ENCODE results near the gene DDRGK1. TPM values are rescaled to one million over a fixed set of nuclear protein-coding genes. Genes with fewer than 3 reads are reported as not detected.
A peak's percentile ranks its signal among the peaks of the same experiment; 100 is the strongest.
"Not testable (repeated sequence)": the region's sequence is repeated elsewhere in the genome, so short reads cannot be mapped to it uniquely, and the experiment has no call there.

Gene DDRGK1
- polyA plus RNA-seq, 5 donors: 38.9 to 56.6 (median 50.9) TPM

- no peak for DNase-seq
Observed at GRCh38 chr20:3221398-3222226, 17.1 kb upstream of the DDRGK1 start.

- no peak for DNase-seq
Observed at GRCh38 chr20:3218307-3218988, 14.0 kb upstream of the DDRGK1 start.

- DNase-seq: not testable (repeated sequence)
Observed at GRCh38 chr20:3215359-3215917, 11.0 kb upstream of the DDRGK1 start.

- DNase-seq: no peak
Observed at GRCh38 chr20:3213226-3213625, 8.7 kb upstream of the DDRGK1 start.

GRCh38 chr20:3210346-3210745, 5.9 kb upstream of the DDRGK1 start:
- DNase-seq: no peak

- no peak for DNase-seq
Observed at GRCh38 chr20:3209946-3210317, 5.5 kb upstream of the DDRGK1 start.

- peak; percentile 54 to 56 for DNase-seq
Observed at GRCh38 chr20:3209257-3209945, 4.9 kb upstream of the DDRGK1 start, which contains the start of gene ITPA. Gene ITPA (plus strand): TSS chr20:3209498. CDS start chr20:3209552, 54 bp downstream.

- DNase-seq: no peak
Observed at GRCh38 chr20:3208786-3209256, 4.3 kb upstream of the DDRGK1 start.

- DNase-seq: no peak
Observed at GRCh38 chr20:3203315-3204123, 963 bp downstream of the DDRGK1 start.

- no peak for DNase-seq
Observed at GRCh38 chr20:3202965-3203314, 1.5 kb downstream of the DDRGK1 start.

GRCh38 chr20:3199976-3200755, 4.3 kb downstream of the DDRGK1 start:
- DNase-seq: no peak

GRCh38 chr20:3199206-3199605, 5.3 kb downstream of the DDRGK1 start:
- no peak for DNase-seq

GRCh38 chr20:3195590-3196237, 8.8 kb downstream of the DDRGK1 start:
- DNase-seq: no peak

GRCh38 chr20:3194617-3195280, 9.7 kb downstream of the DDRGK1 start:
- no peak for DNase-seq

- DNase-seq: no peak
Observed at GRCh38 chr20:3193806-3194616, 10.5 kb downstream of the DDRGK1 start.

- DNase-seq: no peak
Observed at GRCh38 chr20:3192226-3193015, 12.1 kb downstream of the DDRGK1 start.

- DNase-seq: no peak
Observed at GRCh38 chr20:3190681-3191111, 13.8 kb downstream of the DDRGK1 start.
